H1 (cell line): ENCODE measurements around the gene ZFYVE19. TPM values are rescaled to one million over a fixed set of nuclear protein-coding genes. Genes with fewer than 3 reads are reported as not detected.

Source experiments
- CTCF ChIA-PET: fragments of 300-600 bp; sonication (Branson Sonifier 250); formaldehyde crosslinking; loops from one replicate; lab custom pipeline; 2021; ENCODE audit not compliant: partially characterized antibody; lab: Charles Lee
- POLR2A ChIA-PET: fragments of 300-600 bp; sonication (Branson Sonifier 250); formaldehyde crosslinking; loops from one replicate; lab custom pipeline; 2021; ENCODE audit warnings: inconsistent platforms; ENCODE audit not compliant: partially characterized antibody; lab: Charles Lee
- DNase-seq, 2 experiments: peaks; one replicate each; pipeline versions ENCODE4 v3.0.0 to v3.0.0-alpha.2; 2010 to 2022; ENCODE audit warnings: low spot score in 2 of 2, low read depth in 1 of 2, mixed read lengths in 1 of 2
- FAIRE-seq: peaks from 2 replicates; lab custom pipeline; 2011; peaks lifted over from hg19 to GRCh38; lab: Jason Lieb, UNC
- H2AFZ ChIP-seq: 2 replicates; pipeline ENCODE4 v1.8.1; 2012; ENCODE audit warnings: low read length, inconsistent platforms
- H2AK5ac ChIP-seq: 2 replicates; pipeline ENCODE4 v1.6.1; 2013; ENCODE audit warnings: low read depth, low read length
- H2BK120ac ChIP-seq: replicated peaks from 2 replicates; pipeline ENCODE3; 2013; ENCODE audit warnings: low read depth, low read length, inconsistent platforms
- H2BK12ac ChIP-seq: 2 replicates; pipeline ENCODE4 v1.6.1; 2013; ENCODE audit warnings: low read depth, low read length
- H2BK15ac ChIP-seq: 2 replicates; pipeline ENCODE4 v1.6.1; 2013; ENCODE audit warnings: low read length
- H2BK20ac ChIP-seq: 2 replicates; pipeline ENCODE4 v1.6.1; 2013; ENCODE audit warnings: low read length
- H2BK5ac ChIP-seq: 2 replicates; pipeline ENCODE4 v1.6.1; 2013; ENCODE audit warnings: low read depth, low read length
- H3K14ac ChIP-seq: 2 replicates; pipeline ENCODE4 v1.6.1; 2013; ENCODE audit warnings: inconsistent platforms; ENCODE audit not compliant: insufficient read length
- H3K18ac ChIP-seq: 2 replicates; pipeline ENCODE4 v1.6.1; 2013; ENCODE audit warnings: low read length; ENCODE audit errors: extremely low read depth
- H3K23ac ChIP-seq: 2 replicates; pipeline ENCODE4 v1.6.1; 2013; ENCODE audit warnings: inconsistent platforms; ENCODE audit not compliant: insufficient read length
- H3K23me2 ChIP-seq: 2 replicates; pipeline ENCODE4 v1.6.1; 2013; ENCODE audit warnings: low read depth, low read length
- H3K27ac ChIP-seq: 2 replicates; pipeline ENCODE4 v1.6.1; 2011; ENCODE audit warnings: low read depth, low read length, inconsistent platforms
- H3K27me3 ChIP-seq, 4 experiments: replicated peaks in 1 of 4; 1 replicate in 1 of 4; 2 replicates in 3 of 4; pipeline versions ENCODE4 v1.6.1 to v1.8.1; 2011 to 2013; ENCODE audit warnings: low read length in 3 of 4, mild to moderate bottlenecking in 3 of 4, inconsistent platforms in 2 of 4, mixed read lengths in 2 of 4, moderate library complexity in 1 of 4; ENCODE audit not compliant: control insufficient read depth in 3 of 4, insufficient read depth in 3 of 4; ENCODE audit errors: extremely low read depth in 1 of 4
- H3K36me3 ChIP-seq, 4 experiments: 2 replicates each; pipeline versions ENCODE4 v1.6.1 to v1.8.1; 2011 to 2013; ENCODE audit warnings: mild to moderate bottlenecking in 4 of 4, low read length in 3 of 4, moderate library complexity in 2 of 4, control low read depth in 1 of 4, inconsistent platforms in 1 of 4; ENCODE audit not compliant: insufficient read depth in 4 of 4, control insufficient read depth in 2 of 4
- H3K4ac ChIP-seq: replicated peaks from 2 replicates; pipeline ENCODE3; 2013; ENCODE audit warnings: low read length, low read depth, mixed read lengths, inconsistent platforms; ENCODE audit not compliant: insufficient read length
- H3K4me1 ChIP-seq, 4 experiments: replicated peaks in 1 of 4; 1 replicate in 1 of 4; 2 replicates in 3 of 4; pipeline versions ENCODE4 v1.6.1 to v1.8.1; 2011 to 2013; ENCODE audit warnings: low read length in 3 of 4, inconsistent platforms in 2 of 4, mixed read lengths in 1 of 4; ENCODE audit not compliant: insufficient read depth in 4 of 4, control insufficient read depth in 3 of 4
- H3K4me2 ChIP-seq, 2 experiments: 2 replicates each; pipeline versions ENCODE4 v1.6.1 to v1.8.1; 2011 to 2013; ENCODE audit warnings: low read depth in 2 of 2, low read length in 2 of 2, control low read depth in 1 of 2, inconsistent platforms in 1 of 2, mild to moderate bottlenecking in 1 of 2; ENCODE audit not compliant: insufficient read depth in 1 of 2
- H3K4me3 ChIP-seq, 4 experiments: fragments of 200-600, 300-600 bp in 1 of 4; sonication (generic), shearing (Covaris generic), sonication (Bioruptor Twin) in 1 of 4; 2 replicates each; pipeline versions ENCODE4 v1.5.1 to v1.8.1; 2011 to 2016; ENCODE audit warnings: low read length in 4 of 4, low read depth in 3 of 4, control low read depth in 2 of 4, inconsistent platforms in 2 of 4, mild to moderate bottlenecking in 2 of 4, mixed read lengths in 1 of 4, moderate library complexity in 1 of 4; ENCODE audit not compliant: insufficient read depth in 2 of 4; ENCODE audit errors: extremely low read depth in 1 of 4
- H3K56ac ChIP-seq: replicated peaks from 2 replicates; pipeline ENCODE3; 2013; ENCODE audit warnings: low read depth, mild to moderate bottlenecking, mixed read lengths, low read length, inconsistent platforms; ENCODE audit not compliant: insufficient read length
- H3K79me1 ChIP-seq: 2 replicates; pipeline ENCODE4 v1.6.1; 2013; ENCODE audit warnings: low read depth, low read length, control low read depth
- H3K79me2 ChIP-seq, 2 experiments: 2 replicates each; pipeline versions ENCODE4 v1.6.1 to v1.8.1; 2012 to 2013; ENCODE audit warnings: low read length in 2 of 2, mild to moderate bottlenecking in 2 of 2, inconsistent platforms in 1 of 2; ENCODE audit not compliant: insufficient read depth in 2 of 2, control insufficient read depth in 1 of 2
- H3K9ac ChIP-seq, 4 experiments: replicated peaks in 1 of 4; 1 replicate in 1 of 4; 2 replicates in 3 of 4; pipeline versions ENCODE4 v1.6.1 to v1.8.1; 2011 to 2013; ENCODE audit warnings: low read depth in 3 of 4, low read length in 3 of 4, control low read depth in 2 of 4, mild to moderate bottlenecking in 2 of 4, moderate library complexity in 2 of 4, inconsistent platforms in 1 of 4; ENCODE audit errors: extremely low read depth in 1 of 4
- H3K9me3 ChIP-seq, 2 experiments: 2 replicates each; pipeline versions ENCODE4 v1.6.1 to v1.8.1; 2012 to 2013; ENCODE audit warnings: mild to moderate bottlenecking in 2 of 2, moderate library complexity in 2 of 2, control low read depth in 1 of 2, inconsistent platforms in 1 of 2, low read depth in 1 of 2, low read length in 1 of 2, mixed read lengths in 1 of 2; ENCODE audit not compliant: insufficient read depth in 2 of 2
- H4K20me1 ChIP-seq, 2 experiments: replicated peaks in 1 of 2; 2 replicates each; pipeline versions ENCODE3 to v1.8.1; 2011 to 2013; ENCODE audit warnings: inconsistent platforms in 2 of 2, low read length in 2 of 2, mild to moderate bottlenecking in 1 of 2; ENCODE audit not compliant: insufficient read depth in 2 of 2, control insufficient read depth in 1 of 2
- H4K5ac ChIP-seq: 2 replicates; pipeline ENCODE4 v1.6.1; 2013; ENCODE audit warnings: low read length, low read depth, mixed read lengths, inconsistent platforms; ENCODE audit not compliant: insufficient read length
- H4K8ac ChIP-seq: 2 replicates; pipeline ENCODE4 v1.8.0; 2013; ENCODE audit warnings: mild to moderate bottlenecking, moderate library complexity, low read length, inconsistent platforms; ENCODE audit not compliant: insufficient read depth; ENCODE audit errors: extremely low read depth
- H4K91ac ChIP-seq: replicated peaks from 2 replicates; pipeline ENCODE3; 2013; ENCODE audit warnings: low read length, mixed read lengths, inconsistent platforms; ENCODE audit not compliant: insufficient read length
- EGR1 ChIP-seq: IDR thresholded peaks from 2 replicates; pipeline ENCODE4 v1.6.1; 2011; ENCODE audit warnings: low read depth, low read length, borderline replicate concordance
- KDM1A ChIP-seq: fragments of 200-600, 300-600 bp; sonication (generic); IDR thresholded peaks from 2 replicates; pipeline ENCODE4 v1.7.1; 2016; ENCODE audit warnings: mild to moderate bottlenecking, low read length, borderline replicate concordance
- WGBS, 2 experiments: shearing (Covaris generic) in 1 of 2; methylation state at CpG; one replicate each; pipeline versions ENCODE4 v1.1.6 to v1.1.7; 2013 to 2015; ENCODE audit warnings: low lambda C conversion rate in 2 of 2, mixed read lengths in 2 of 2, inconsistent platforms in 1 of 2, low coverage in 1 of 2, missing lambda C conversion rate in 1 of 2; ENCODE audit not compliant: insufficient replicate concordance in 2 of 2, insufficient coverage in 1 of 2, insufficient read length in 1 of 2; ENCODE audit errors: extremely low coverage in 1 of 2, missing lambda C conversion rate in 1 of 2; 5-methylcytosine and 5-hydroxymethylcytosine counted together
- polyA plus RNA-seq, 7 experiments: library from polyadenylated mRNA; depleted of rRNA in 3 of 7; stranded (reverse) in 5 of 7; unstranded in 2 of 7; fragments of >200 nt in 5 of 7; fragments of 200-250 nt in 2 of 7; gene quantifications; 1 replicate in 5 of 7; 2 replicates in 1 of 7; 4 replicates in 1 of 7; pipeline versions ENCODE4 v1.2.1 to v1.2.3, GENCODE V29; 2011 to 2013; ENCODE audit warnings: missing spikeins in 2 of 7, mixed read lengths in 2 of 7
- total RNA-seq: library from RNA; stranded (reverse); fragmentation: NEBNext Ultra II Directional; extraction: Animal tissue kit (Norgen Biotek cat#: 25700); gene quantifications from 2 replicates; pipeline ENCODE4 v1.2.1, GENCODE V29; 2021

Gene ZFYVE19
- total and polyA plus RNA-seq, 2 of the 8 experiments (the other 6 are each of a cell fraction or from before 2014, with no cell fraction given) = 11.2 to 21.8 TPM

DNA sequence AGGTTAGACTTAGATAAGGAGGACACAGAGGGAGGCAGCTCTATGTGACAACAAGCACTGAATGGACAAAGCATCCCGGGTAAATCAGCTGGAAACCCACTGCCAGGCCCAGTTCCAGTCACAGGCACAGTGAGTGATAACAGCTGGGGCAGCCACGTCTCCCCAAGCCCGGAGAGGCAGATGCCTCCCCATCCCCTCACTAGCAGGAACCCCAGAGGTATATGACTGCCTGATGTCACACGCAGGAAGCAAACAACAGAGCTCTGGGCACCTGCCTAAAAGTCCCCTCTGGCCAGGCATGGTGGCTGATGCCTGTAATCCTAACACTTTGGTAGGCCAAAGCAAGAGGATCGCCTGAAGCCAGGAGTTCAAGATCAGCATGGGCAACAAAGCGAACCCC is 18.9 kb upstream of the ZFYVE19 start:
- Histone ChIP-seq H4K91ac (peak overlapping the region; percentile 61), H2AFZ (no peak overlapping the region), H2BK20ac (0 out of 2 replicates have a peak overlapping the region, but pooled peaks have one; percentile 43), H3K9me3 (no peaks in the 10 kb centered on the region), H3K36me3 (no peaks in the 10 kb centered on the region; a peak in 1 of 8 replicates), H2BK5ac (peak overlapping the region; percentile 93; the same call in 1 of the 2 replicates), H4K5ac (no peak overlapping the region), H3K4me1 (peaks cover 19 to 35% (median 20%) of the 10 kb centered on the region in 4 experiments), H3K79me1 (peaks cover 4% of the 10 kb centered on the region), H3K27ac (no peak overlapping the region), H3K56ac (no peak overlapping the region), H3K4me3 (peak overlapping the region in 3 of 4 experiments; percentile 12 to 47 (median 20); a peak in 4 of 8 replicates), H3K4me2 (peak overlapping the region; percentile 61 to 77), H2BK120ac (peak overlapping the region; percentile 33), H3K18ac (0 out of 2 replicates have a peak overlapping the region, but pooled peaks have one; percentile 60), H2BK15ac (peak overlapping the region; percentile 63; the same call in 1 of the 2 replicates), H4K8ac (peak overlapping the region; percentile 87; the same call in 1 of the 2 replicates), H3K23ac (no peak overlapping the region), H3K9ac (no peak overlapping the region), H3K79me2 (peaks cover 0 to 14% of the 10 kb centered on the region in 2 experiments; a peak in 3 of 4 replicates), H3K23me2 (no peaks in the 10 kb centered on the region; the same call in 1 of the 2 replicates), H3K27me3 (no peaks in the 10 kb centered on the region), H2AK5ac (peak overlapping the region; percentile 94), H2BK12ac (0 out of 2 replicates have a peak overlapping the region, but pooled peaks have one; percentile 44), H4K20me1 (peaks cover 2 to 7% of the 10 kb centered on the region in 2 experiments), H3K14ac (no peak overlapping the region), H3K4ac (peak overlapping the region; percentile 48)
- TF ChIP-seq EGR1 = no peak
- peak; percentile 4; the same call in 1 of the 2 replicates for TF ChIP-seq KDM1A
- CTCF ChIA-PET = interaction anchor here (0.6 to 12.9 kb wide), 12 partner anchors 12 to 265 kb away, joined by 3 to 184 read pairs (median 4); partner anchors contain the start of genes C15orf62 and GCHFR
- WGBS, 2 experiments = 73% methylated on average over 6 of the region's 6 CpGs; no CpG with 5 or more reads in 1 of the 2 experiments
- FAIRE-seq = no peak
- POLR2A ChIA-PET = interaction anchor here (0.7 to 2.7 kb wide), 12 partner anchors 8 to 165 kb away, joined by 3 to 9 read pairs (median 4); partner anchors contain the start of genes C15orf62, CHAC1, RAD51 and SPINT1
- DNase-seq = no peak
